Uterus (tissue), 4 donors: ENCODE results near the gene PLEKHJ1. TPM values are rescaled to one million over a fixed set of nuclear protein-coding genes. Genes with fewer than 3 reads are reported as not detected.

Source experiments
- DNase-seq, 2 donors: peaks; one replicate each; pipeline ENCODE4 v3.0.0-alpha.2; 2019 to 2020
- H3K27ac ChIP-seq, 2 donors: fragments of 200-600 bp; sonication (generic); 1 replicate in 1 of 2; 2 replicates in 1 of 2; pipeline ENCODE4 v1.5.1; 2016 to 2018
- H3K27me3 ChIP-seq, 2 donors: fragments of 200-600 bp; sonication (generic); one replicate each; pipeline ENCODE4 v1.5.1; 2018 to 2019; ENCODE audit warnings: control low read depth in 1 of 2
- H3K36me3 ChIP-seq, 2 donors: fragments of 200-600 bp; sonication (generic); one replicate each; pipeline ENCODE4 v1.5.1; 2019; ENCODE audit warnings: control low read depth in 1 of 2
- H3K4me1 ChIP-seq, 2 donors: fragments of 200-600 bp; sonication (generic); one replicate each; pipeline ENCODE4 v1.5.1; 2018 to 2019; ENCODE audit warnings: control low read depth in 1 of 2
- H3K4me3 ChIP-seq, 2 donors: fragments of 200-600 bp; sonication (generic); 1 replicate in 1 of 2; 2 replicates in 1 of 2; pipeline ENCODE4 v1.5.1; 2018 to 2019; ENCODE audit warnings: mild to moderate bottlenecking in 1 of 2
- H3K9me3 ChIP-seq, 2 donors: fragments of 200-600 bp; sonication (generic); one replicate each; pipeline ENCODE4 v1.5.1; 2019; ENCODE audit warnings: control low read depth in 1 of 2
- CTCF ChIP-seq, 4 experiments: fragments of 200-600 bp in 2 of 4; fragments of 450-650 bp in 2 of 4; sonication (generic) in 2 of 4; IDR thresholded peaks; one replicate each; pipeline ENCODE4 v1.5.1; 2016 to 2019; ENCODE audit warnings: antibody characterized with exemption in 4 of 4, mild to moderate bottlenecking in 2 of 4, moderate library complexity in 1 of 4
- POLR2A ChIP-seq, 2 donors: fragments of 450-650 bp; IDR thresholded peaks; one replicate each; pipeline ENCODE4 v1.6.1; 2016; ENCODE audit warnings: antibody characterized with exemption in 2 of 2, mild to moderate bottlenecking in 1 of 2, moderate library complexity in 1 of 2
- intact Hi-C: fragments of 100-400 bp; cut with DNase I; formaldehyde crosslinking; loops from one replicate; pipeline ENCODE4 v1.15.1; 2023; ENCODE audit warnings: low total_unique reads
- total RNA-seq, 4 donors: library from RNA; depleted of rRNA in 3 of 4; stranded (reverse); fragments of >200 nt in 3 of 4; gene quantifications; one replicate each; pipeline versions ENCODE4 v1.1.0 to v1.2.4, GENCODE V29; 2014 to 2023
- donor health status: DM: yes; HTN: yes; CAD: no.

The PLEKHJ1 gene
- total RNA-seq, 4 donors from 2014 or later: 5.9 to 56.7 (median 30.1) TPM

- DNase-seq: no peak
- no peaks in the 10 kb centered on the region for H3K27me3 ChIP-seq
- H3K27ac ChIP-seq: no peak overlapping the region
- TF ChIP-seq CTCF (IDR thresholded peaks at IDR 0.05) (no peak), POLR2A (IDR thresholded peaks at IDR 0.05) (no peak)
- intact Hi-C loops: no loop called here
- no peaks in the 10 kb centered on the region for H3K9me3 ChIP-seq
- H3K36me3 ChIP-seq: no peaks in the 10 kb centered on the region
- H3K4me3 ChIP-seq: no peak overlapping the region
- H3K4me1 ChIP-seq: no peaks in the 10 kb centered on the region
Observed at GRCh38 chr19:2215281-2215751, 20.8 kb downstream of the PLEKHJ1 start.

GRCh38 chr19:2214251-2214650, 21.9 kb downstream of the PLEKHJ1 start:
- no peaks in the 10 kb centered on the region for H3K4me1 ChIP-seq
- no peaks in the 10 kb centered on the region for H3K27me3 ChIP-seq
- no peak for TF ChIP-seq POLR2A (IDR thresholded peaks at IDR 0.05)
- TF ChIP-seq CTCF (IDR thresholded peaks at IDR 0.05): no peak
- DNase-seq: no peak
- H3K36me3 ChIP-seq: no peaks in the 10 kb centered on the region
- H3K27ac ChIP-seq: no peak overlapping the region
- intact Hi-C loops: no loop called here
- no peak overlapping the region for H3K4me3 ChIP-seq
- no peaks in the 10 kb centered on the region for H3K9me3 ChIP-seq

GRCh38 chr19:2213799-2214198, 22.3 kb downstream of the PLEKHJ1 start:
- intact Hi-C loops: no loop called here
- no peak for TF ChIP-seq CTCF (IDR thresholded peaks at IDR 0.05)
- no peak for TF ChIP-seq POLR2A (IDR thresholded peaks at IDR 0.05)
- Histone ChIP-seq H3K27ac (no peak overlapping the region), H3K4me3 (no peak overlapping the region), H3K27me3 (no peaks in the 10 kb centered on the region), H3K36me3 (no peaks in the 10 kb centered on the region), H3K9me3 (no peaks in the 10 kb centered on the region), H3K4me1 (no peaks in the 10 kb centered on the region)
- no peak for DNase-seq

GRCh38 chr19:2212861-2213711, 23.0 kb downstream of the PLEKHJ1 start:
- Histone ChIP-seq H3K27me3 (no peaks in the 10 kb centered on the region), H3K27ac (no peak overlapping the region), H3K9me3 (no peaks in the 10 kb centered on the region), H3K4me1 (no peaks in the 10 kb centered on the region), H3K36me3 (no peaks in the 10 kb centered on the region), H3K4me3 (no peak overlapping the region)
- no peak for DNase-seq
- TF ChIP-seq CTCF (IDR thresholded peaks at IDR 0.05) (no peak), POLR2A (IDR thresholded peaks at IDR 0.05) (no peak)
- intact Hi-C loops: no loop called here

GRCh38 chr19:2210987-2211740, 25.0 kb downstream of the PLEKHJ1 start:
- Histone ChIP-seq H3K36me3 (no peaks in the 10 kb centered on the region), H3K4me1 (no peaks in the 10 kb centered on the region), H3K4me3 (no peak overlapping the region), H3K27me3 (no peaks in the 10 kb centered on the region), H3K9me3 (no peaks in the 10 kb centered on the region), H3K27ac (no peak overlapping the region)
- intact Hi-C loops: no loop called here
- TF ChIP-seq CTCF (IDR thresholded peaks at IDR 0.05): no peak
- TF ChIP-seq POLR2A (IDR thresholded peaks at IDR 0.05): no peak
- DNase-seq: no peak
